ENCODE measurements around the gene PTPA.

DNA sequence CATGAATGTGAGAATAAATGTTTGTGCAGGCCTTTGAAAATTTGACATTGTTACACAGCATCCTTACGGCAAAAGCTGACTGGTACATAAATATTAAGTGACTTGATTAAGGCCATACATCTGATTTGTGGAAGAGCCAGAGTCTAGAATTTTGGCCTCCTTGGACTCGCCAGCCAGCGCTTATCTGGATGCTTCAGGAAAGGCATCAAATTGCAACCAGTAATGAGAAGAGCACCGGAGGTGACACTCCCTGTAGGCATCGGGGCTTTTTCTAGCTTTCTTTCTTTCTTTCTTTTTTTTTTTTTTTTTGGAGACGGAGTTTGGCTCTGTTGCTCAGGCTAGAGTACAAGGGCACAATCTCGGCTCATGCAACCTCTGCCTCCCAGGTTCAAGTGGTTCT, 80.0 kb downstream of the PTPA start:
- TF ChIP-seq, protein P1, sequence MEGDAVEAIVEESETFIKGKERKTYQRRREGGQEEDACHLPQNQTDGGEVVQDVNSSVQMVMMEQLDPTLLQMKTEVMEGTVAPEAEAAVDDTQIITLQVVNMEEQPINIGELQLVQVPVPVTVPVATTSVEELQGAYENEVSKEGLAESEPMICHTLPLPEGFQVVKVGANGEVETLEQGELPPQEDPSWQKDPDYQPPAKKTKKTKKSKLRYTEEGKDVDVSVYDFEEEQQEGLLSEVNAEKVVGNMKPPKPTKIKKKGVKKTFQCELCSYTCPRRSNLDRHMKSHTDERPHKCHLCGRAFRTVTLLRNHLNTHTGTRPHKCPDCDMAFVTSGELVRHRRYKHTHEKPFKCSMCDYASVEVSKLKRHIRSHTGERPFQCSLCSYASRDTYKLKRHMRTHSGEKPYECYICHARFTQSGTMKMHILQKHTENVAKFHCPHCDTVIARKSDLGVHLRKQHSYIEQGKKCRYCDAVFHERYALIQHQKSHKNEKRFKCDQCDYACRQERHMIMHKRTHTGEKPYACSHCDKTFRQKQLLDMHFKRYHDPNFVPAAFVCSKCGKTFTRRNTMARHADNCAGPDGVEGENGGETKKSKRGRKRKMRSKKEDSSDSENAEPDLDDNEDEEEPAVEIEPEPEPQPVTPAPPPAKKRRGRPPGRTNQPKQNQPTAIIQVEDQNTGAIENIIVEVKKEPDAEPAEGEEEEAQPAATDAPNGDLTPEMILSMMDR (IDR thresholded peaks at IDR 0.05; ENCODE audit: borderline replicate concordance, extremely low read depth, low read length, poor library complexity, severe bottlenecking) = no peak
- no peak for TF ChIP-seq EZH2 (IDR thresholded peaks at IDR 0.05; ENCODE audit: borderline replicate concordance, low read depth, low read length, severe bottlenecking)

Data from DND-41 (cell line).